Measurements from ENCODE around the gene MID2. TPM values are rescaled to one million over a fixed set of nuclear protein-coding genes. Genes with fewer than 3 reads are reported as not detected.

The MID2 gene
- total RNA-seq, 6 experiments from 2014 or later, result 8.4 to 11.3 (median 10.6) TPM

DNA sequence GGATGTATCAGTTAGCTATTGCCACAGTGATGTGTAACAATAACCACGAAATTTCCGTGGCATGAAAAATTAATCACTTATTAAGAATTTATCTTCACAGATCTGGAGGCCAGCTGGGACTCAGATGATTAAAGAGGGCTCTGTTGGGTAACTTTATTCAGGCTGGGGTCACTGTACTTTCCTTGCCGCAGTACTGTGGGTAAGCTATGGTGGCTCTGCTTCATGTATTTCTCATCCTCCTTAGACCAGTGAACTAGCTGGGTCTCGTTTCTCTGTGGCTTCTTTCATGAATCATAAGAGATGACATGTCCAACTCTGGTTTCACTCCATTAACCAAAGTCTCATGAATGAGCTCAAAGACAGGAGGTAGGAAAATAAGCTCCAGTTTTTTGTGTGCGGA, 143.0 kb downstream of the MID2 start:
- no peaks in the 10 kb centered on the region for H3K27me3 Mint-ChIP-seq (ENCODE audit: insufficient read depth)
- no peak overlapping the region for H3K27ac Mint-ChIP-seq
- H3K36me3 Mint-ChIP-seq (ENCODE audit: low read depth), result no peaks in the 10 kb centered on the region
- no peak for DNase-seq
- no peak overlapping the region for H3K4me3 Mint-ChIP-seq
- H3K4me1 Mint-ChIP-seq (ENCODE audit: low read depth), result no peaks in the 10 kb centered on the region
- no peaks in the 10 kb centered on the region for H3K9me3 Mint-ChIP-seq
- TF ChIP-seq, protein P1, sequence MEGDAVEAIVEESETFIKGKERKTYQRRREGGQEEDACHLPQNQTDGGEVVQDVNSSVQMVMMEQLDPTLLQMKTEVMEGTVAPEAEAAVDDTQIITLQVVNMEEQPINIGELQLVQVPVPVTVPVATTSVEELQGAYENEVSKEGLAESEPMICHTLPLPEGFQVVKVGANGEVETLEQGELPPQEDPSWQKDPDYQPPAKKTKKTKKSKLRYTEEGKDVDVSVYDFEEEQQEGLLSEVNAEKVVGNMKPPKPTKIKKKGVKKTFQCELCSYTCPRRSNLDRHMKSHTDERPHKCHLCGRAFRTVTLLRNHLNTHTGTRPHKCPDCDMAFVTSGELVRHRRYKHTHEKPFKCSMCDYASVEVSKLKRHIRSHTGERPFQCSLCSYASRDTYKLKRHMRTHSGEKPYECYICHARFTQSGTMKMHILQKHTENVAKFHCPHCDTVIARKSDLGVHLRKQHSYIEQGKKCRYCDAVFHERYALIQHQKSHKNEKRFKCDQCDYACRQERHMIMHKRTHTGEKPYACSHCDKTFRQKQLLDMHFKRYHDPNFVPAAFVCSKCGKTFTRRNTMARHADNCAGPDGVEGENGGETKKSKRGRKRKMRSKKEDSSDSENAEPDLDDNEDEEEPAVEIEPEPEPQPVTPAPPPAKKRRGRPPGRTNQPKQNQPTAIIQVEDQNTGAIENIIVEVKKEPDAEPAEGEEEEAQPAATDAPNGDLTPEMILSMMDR (IDR thresholded peaks at IDR 0.05), result no peak

GRCh38 chrX:107970073-107970472, 144.4 kb downstream of the MID2 start:
- Mint-ChIP-seq H3K4me3 (no peak overlapping the region), H3K9me3 (no peaks in the 10 kb centered on the region), H3K27me3 (ENCODE audit: insufficient read depth) (no peaks in the 10 kb centered on the region; the same call in 1 of the 2 replicates), H3K4me1 (ENCODE audit: low read depth) (no peaks in the 10 kb centered on the region), H3K27ac (no peak overlapping the region), H3K36me3 (ENCODE audit: low read depth) (no peaks in the 10 kb centered on the region)
- DNase-seq, result no peak
- TF ChIP-seq, protein P1 (IDR thresholded peaks at IDR 0.05), result no peak

- H3K27ac Mint-ChIP-seq, result no peak overlapping the region
- no peaks in the 10 kb centered on the region for H3K9me3 Mint-ChIP-seq
- no peaks in the 10 kb centered on the region for H3K36me3 Mint-ChIP-seq (ENCODE audit: low read depth)
- H3K4me3 Mint-ChIP-seq, result no peak overlapping the region
- H3K27me3 Mint-ChIP-seq (ENCODE audit: insufficient read depth), result no peaks in the 10 kb centered on the region; the same call in none of the 2 replicates
- H3K4me1 Mint-ChIP-seq (ENCODE audit: low read depth), result no peaks in the 10 kb centered on the region
- DNase-seq, result no peak
- TF ChIP-seq, protein P1 (IDR thresholded peaks at IDR 0.05), result no peak
These were observed 146.0 kb downstream of the MID2 start for GRCh38 chrX:107971636-107972035.

Other genes starting within 250 kb of the MID2 start
- 10 to 100 TPM; 67.8 to 78.6 (median 73.7) TPM for gene PRPS1, start 197.4 kb upstream of the MID2 start, total RNA-seq (2021; fragmentation: NEBNext Ultra II Directional; extraction: Animal tissue kit (Norgen Biotek cat#: 25700))
- gene TSC22D3, start 50.1 kb upstream of the MID2 start, total RNA-seq (2021; fragmentation: NEBNext Ultra II Directional; extraction: Animal tissue kit (Norgen Biotek cat#: 25700)), result 10 to 100 TPM; 11.0 to 17.8 (median 12.2) TPM
- gene NCBP2L, start 48.1 kb upstream of the MID2 start, total RNA-seq (2021; fragmentation: NEBNext Ultra II Directional; extraction: Animal tissue kit (Norgen Biotek cat#: 25700)), result not detected
- not detected for gene TEX13B, start 156.5 kb downstream of the MID2 start, total RNA-seq (2021; fragmentation: NEBNext Ultra II Directional; extraction: Animal tissue kit (Norgen Biotek cat#: 25700))
- not detected for gene VSIG1, start 219.2 kb downstream of the MID2 start, total RNA-seq (2021; fragmentation: NEBNext Ultra II Directional; extraction: Animal tissue kit (Norgen Biotek cat#: 25700))

Data from HFFc6 (cell line).